GM19324 (cell line): ENCODE results near the gene MIB1.

Experiments used
- ATAC-seq: cut with Tn5 transposase; IDR thresholded peaks from one replicate; pipeline ENCODE4 v1.9.1; 2021; ENCODE audit warnings: mild to moderate bottlenecking, moderate library complexity; ENCODE audit not compliant: unreplicated experiment, low FRiP score

Gene MIB1

DNA sequence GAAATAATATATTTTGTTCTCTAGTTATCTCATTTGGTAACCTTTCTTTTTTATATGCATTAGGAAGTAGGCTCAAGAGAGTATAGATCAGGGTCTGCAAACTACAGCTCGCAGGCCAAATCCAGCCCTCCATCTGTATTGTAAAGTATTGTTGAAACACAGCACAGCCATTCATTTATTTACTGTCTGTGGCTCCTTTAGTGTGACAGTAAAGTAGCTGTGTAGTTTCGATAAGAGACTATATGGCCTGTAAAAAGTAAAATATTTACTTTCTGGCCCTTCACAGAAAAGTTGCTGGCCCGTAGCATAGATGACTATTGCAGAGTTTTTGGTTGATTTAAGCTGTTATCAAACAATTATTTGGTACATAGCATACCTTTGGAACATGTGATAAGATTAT, 67.6 kb downstream of the MIB1 start:
- ATAC-seq, result no peak

- ATAC-seq, result no peak
These were observed 69.1 kb downstream of the MIB1 start for GRCh38 chr18:21809725-21810124.

DNA sequence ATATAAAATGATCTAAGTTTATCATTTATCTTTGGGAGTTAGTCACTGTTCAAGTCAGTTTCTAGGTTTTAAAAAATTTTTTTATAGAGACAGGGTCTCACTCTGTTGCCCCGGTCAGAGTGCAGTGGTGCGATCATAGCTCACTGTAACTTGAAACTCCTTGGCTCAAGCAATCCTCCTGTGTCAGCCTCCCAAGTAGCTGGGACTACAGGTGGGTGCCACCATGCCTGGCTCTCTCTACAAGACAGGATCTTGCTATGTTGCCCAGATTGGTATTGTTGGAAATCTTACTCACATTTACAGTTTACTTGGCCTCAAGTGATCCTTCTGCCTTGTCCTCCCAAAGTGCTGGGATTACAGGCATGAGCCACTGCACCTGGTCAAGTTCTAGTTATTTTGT, 74.5 kb downstream of the MIB1 start:
- ATAC-seq, result no peak

DNA sequence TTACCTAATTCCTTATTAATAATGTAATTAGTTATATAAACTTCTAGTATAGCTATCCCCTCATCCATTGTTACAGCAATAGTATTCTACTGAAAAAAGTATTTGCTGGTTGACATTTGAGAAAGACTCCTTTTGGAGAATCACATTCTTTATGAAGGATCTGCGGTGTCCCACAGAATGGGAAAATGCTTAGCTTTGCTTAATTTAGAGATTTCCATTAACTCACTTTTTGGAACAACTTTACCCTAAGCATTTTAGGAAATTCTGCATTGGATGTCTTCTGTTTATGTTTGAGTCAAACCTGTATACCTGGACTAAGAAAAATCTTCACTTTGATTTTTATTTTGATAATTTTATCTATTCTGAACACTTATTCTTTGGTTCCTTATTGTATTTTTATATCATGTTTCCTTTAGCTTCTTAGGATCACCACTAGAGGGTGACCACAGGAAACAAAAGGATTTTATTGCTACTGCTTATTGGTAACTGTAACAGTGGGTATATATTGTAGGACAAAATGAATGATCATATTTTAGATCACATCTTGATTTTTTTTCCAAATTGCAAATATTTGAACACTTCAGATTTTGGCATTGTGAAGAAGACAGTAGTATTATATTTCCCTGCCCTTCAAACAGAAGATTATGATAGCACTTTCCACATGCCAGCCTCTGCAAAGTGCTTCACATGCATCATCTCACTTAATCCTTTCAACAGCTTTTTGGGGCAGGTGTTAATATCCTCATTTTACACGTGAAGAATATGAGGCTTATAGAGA, 79.6 kb downstream of the MIB1 start:
- ATAC-seq, result no peak

GRCh38 chr18:21820811-21821143, 80.2 kb downstream of the MIB1 start:
- ATAC-seq, result no peak

DNA sequence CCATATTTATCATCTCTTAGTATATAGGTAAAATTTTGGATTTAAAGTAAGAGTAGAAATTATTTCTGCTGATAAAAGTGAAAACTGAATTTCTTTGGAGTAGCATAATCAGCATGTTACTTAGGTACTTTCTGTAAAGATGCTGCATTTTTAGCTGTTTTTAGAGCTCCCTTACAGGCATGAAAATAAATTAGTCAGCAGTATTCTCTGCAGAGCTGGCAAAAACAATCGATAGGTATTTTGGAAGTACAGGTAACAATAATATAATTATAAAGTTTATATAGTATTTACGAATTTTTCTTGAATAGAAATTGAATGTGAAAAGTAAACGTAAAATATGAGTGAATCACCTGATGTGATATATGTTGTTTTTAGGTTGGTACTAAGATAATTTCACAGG, 83.3 kb downstream of the MIB1 start:
- ATAC-seq, result no peak

- no peak for ATAC-seq
These were observed 85.6 kb downstream of the MIB1 start for GRCh38 chr18:21826196-21826595.

- no peak for ATAC-seq
These were observed 86.2 kb downstream of the MIB1 start for GRCh38 chr18:21826641-21827302.

- ATAC-seq, result no peak
These were observed 89.9 kb downstream of the MIB1 start for GRCh38 chr18:21830532-21830931.

DNA sequence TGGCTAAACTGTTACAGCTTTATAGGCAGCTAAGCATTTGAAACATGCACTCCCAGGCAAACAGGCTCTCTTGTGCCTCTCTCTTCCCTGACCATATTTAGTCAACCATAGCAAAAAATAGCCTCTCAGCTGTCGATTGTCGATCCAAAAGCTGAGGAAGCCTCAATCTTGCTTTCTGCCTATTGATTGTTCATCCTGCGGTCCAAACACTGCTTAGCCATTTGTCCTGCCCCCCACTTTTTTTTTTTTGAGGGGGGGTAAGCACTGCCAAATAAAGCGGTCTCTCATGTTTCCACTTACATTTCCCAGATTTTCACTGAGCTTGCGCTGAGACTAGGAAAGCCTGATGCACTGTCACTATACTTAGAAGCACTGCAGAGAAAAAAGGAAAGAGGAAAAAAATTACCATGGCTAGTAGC, 90.8 kb downstream of the MIB1 start:
- ATAC-seq, result no peak

- no peak for ATAC-seq
These were observed 93.2 kb downstream of the MIB1 start for GRCh38 chr18:21833604-21834298.

- ATAC-seq, result no peak
These were observed 93.7 kb downstream of the MIB1 start for GRCh38 chr18:21834299-21834660.

GRCh38 chr18:21841570-21841969, 101.0 kb downstream of the MIB1 start:
- no peak for ATAC-seq

GRCh38 chr18:21843341-21843740, 102.7 kb downstream of the MIB1 start:
- ATAC-seq, result no peak

GRCh38 chr18:21851327-21851961, 110.9 kb downstream of the MIB1 start:
- no peak for ATAC-seq

- peak; percentile 75 for ATAC-seq
These were observed 112.4 kb downstream of the MIB1 start for GRCh38 chr18:21853016-21853415.

DNA sequence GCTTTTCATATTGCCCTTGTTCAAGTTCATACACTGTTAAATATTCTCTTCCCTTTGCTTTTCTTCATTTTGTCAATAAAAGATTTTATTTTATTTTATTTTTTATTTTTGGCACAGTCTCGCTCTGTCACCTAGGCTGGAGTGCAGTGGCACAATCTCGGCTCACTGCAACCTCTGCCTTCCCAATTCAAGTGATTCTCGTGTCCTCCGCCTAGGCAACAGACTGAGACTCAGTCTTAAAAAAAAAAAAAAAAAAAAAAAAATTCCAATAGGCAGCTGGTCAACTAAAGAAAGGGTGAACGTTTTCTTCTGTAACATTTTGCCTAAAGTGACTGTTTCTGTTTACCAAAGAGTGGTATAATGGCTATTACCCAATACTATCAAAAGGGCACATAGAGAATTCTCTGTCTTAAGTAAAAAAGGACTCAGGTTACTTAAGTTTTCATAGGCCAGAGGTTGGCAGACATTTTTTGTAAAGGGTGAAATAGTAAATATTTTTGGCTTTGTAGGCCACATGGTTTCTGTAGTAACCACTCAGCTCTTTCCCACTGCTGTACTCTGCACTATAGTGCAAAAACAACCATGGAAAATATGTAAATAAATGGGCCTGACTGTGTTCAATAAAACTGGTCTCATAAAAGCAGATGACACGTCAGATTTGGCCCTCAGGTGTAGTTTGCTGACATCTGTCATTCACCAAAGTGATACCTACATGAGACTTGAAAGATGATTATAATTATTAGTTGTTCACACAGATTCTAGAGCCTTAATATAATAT, 113.4 kb downstream of the MIB1 start:
- ATAC-seq, result no peak

- ATAC-seq, result no peak
These were observed 114.8 kb downstream of the MIB1 start for GRCh38 chr18:21855432-21855831.

DNA sequence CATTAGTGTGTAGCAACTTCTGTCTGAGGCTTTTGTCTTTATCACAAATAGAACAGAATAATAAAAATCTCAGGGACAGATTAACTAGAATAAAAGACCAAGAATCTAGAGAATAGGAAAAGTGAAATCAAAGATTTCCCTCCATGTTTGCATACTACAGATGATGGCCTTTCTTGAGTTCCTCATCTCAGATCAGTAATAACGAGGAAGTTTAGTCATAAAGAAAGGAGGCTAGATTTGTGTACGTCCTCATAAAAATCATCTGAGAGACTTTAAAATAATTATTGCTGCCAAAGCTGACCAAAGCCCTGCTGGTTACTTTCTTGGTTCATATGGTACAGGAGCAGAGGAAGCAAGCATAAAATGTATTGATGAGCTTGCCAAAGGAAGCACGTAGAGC, 117.3 kb downstream of the MIB1 start:
- ATAC-seq, result no peak

DNA sequence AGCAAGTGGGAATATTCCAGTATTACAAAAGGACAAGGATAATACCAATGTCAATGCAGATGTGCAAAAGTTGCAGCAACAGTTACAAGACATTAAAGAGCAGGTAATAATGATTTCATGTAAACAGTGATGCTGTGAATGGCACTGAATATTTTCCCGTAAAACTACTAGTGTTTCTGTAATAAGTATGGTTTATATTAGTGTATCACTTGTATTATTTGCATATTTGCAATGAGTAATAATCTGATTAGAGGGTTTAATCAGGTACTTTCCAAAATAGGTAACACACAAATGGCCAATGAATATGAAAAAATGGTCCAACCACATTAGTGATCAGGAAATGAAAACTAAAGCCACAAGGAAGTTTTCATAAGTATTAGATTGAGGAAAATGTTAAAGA, 118.0 kb downstream of the MIB1 start:
- ATAC-seq, result no peak

DNA sequence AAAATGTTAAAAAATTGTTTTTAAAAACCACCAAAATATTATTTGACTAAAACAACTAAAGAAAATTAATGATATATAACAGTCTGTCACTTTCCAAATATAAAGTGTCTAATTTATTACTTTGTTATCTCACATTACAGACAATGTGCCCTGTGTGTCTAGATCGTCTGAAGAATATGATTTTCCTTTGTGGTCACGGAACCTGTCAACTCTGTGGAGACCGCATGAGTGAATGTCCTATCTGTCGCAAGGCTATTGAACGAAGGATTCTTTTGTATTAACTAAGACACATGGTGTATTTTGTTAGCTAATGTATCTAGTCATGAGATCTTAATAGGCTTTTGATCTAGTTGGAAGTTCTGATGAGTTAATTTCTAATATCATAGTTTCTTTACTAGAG, 123.8 kb downstream of the MIB1 start:
- ATAC-seq, result no peak
